A673 (cell line): ENCODE data around the gene SAA1. TPM values are rescaled to one million over a fixed set of nuclear protein-coding genes. Genes with fewer than 3 reads are reported as not detected.
"Not testable (repeated sequence)": the region's sequence is repeated elsewhere in the genome, so short reads cannot be mapped to it uniquely, and the experiment has no call there.

Source experiments
- BruUV-seq: library from RNA; stranded (reverse); fragments of 400-500 nt; replicated peaks from 2 replicates; lab custom pipeline; 2021; lab: Mats Ljungman, UMichigan
- CTCF ChIA-PET: fragments of 300-600 bp; sonication (Branson Sonifier 250); formaldehyde crosslinking; loops from one replicate; lab custom pipeline; 2022; ENCODE audit warnings: antibody characterized with exemption; lab: Charles Lee
- POLR2A ChIA-PET: fragments of 300-600 bp; sonication (Branson Sonifier 250); formaldehyde crosslinking; loops from one replicate; lab custom pipeline; 2022; ENCODE audit warnings: antibody characterized with exemption; ENCODE audit not compliant: low non-redundant PET; lab: Charles Lee
- DNase-seq: peaks from one replicate; pipeline ENCODE4 v3.0.0-alpha.2; 2015; ENCODE audit warnings: low spot score
- H3K27ac ChIP-seq: fragments of 200-600 bp; sonication (generic); 2 replicates; pipeline ENCODE4 v1.5.1; 2016; ENCODE audit warnings: mixed run types, low read depth, mild to moderate bottlenecking, mixed read lengths, antibody characterized with exemption, low read length; ENCODE audit not compliant: poor library complexity, severe bottlenecking
- H3K27me3 ChIP-seq: fragments of 200-600 bp; sonication (generic); replicated peaks from 2 replicates; pipeline ENCODE4 v1.6.1; 2017; ENCODE audit warnings: mixed run types, low read depth, mild to moderate bottlenecking, mixed read lengths, antibody characterized with exemption, low read length; ENCODE audit not compliant: insufficient read depth, poor library complexity
- H3K36me3 ChIP-seq: fragments of 200-600 bp; sonication (generic); 2 replicates; pipeline ENCODE4 v1.6.1; 2016; ENCODE audit warnings: mixed run types, mild to moderate bottlenecking, mixed read lengths, antibody characterized with exemption, low read length; ENCODE audit not compliant: insufficient read depth, poor library complexity, severe bottlenecking
- H3K4me1 ChIP-seq: fragments of 200-600 bp; sonication (generic); 2 replicates; pipeline ENCODE4 v1.6.1; 2017; ENCODE audit warnings: mixed run types, mild to moderate bottlenecking, mixed read lengths, antibody characterized with exemption, low read length; ENCODE audit not compliant: insufficient read depth, poor library complexity, severe bottlenecking
- H3K4me3 ChIP-seq: fragments of 200-600 bp; sonication (generic); 2 replicates; pipeline ENCODE4 v1.5.1; 2016; ENCODE audit warnings: low read depth, mixed run types, mild to moderate bottlenecking, mixed read lengths, low read length; ENCODE audit not compliant: poor library complexity, severe bottlenecking
- H3K9me3 ChIP-seq: fragments of 200-600 bp; sonication (generic); 2 replicates; pipeline ENCODE4 v1.6.1; 2016; ENCODE audit warnings: mixed run types, low read depth, mild to moderate bottlenecking, mixed read lengths, antibody characterized with exemption, low read length; ENCODE audit not compliant: poor library complexity, severe bottlenecking
- CTCF ChIP-seq: fragments of 300-800, 200-600 bp; sonication (generic); conservative IDR thresholded peaks from 2 replicates; pipeline ENCODE4 v1.5.1; 2017; ENCODE audit warnings: low read depth, mild to moderate bottlenecking, antibody characterized with exemption, low read length, moderate library complexity, mixed read lengths
- EZH2 ChIP-seq: fragments of 200-600 bp; sonication (generic); IDR thresholded peaks from 2 replicates; pipeline ENCODE4 v1.6.1; 2017; ENCODE audit warnings: borderline replicate concordance, low read depth, mild to moderate bottlenecking, mixed read lengths, antibody characterized with exemption, low read length; ENCODE audit not compliant: poor library complexity, severe bottlenecking
- intact Hi-C: fragments of 100-400 bp; cut with micrococcal nuclease; formaldehyde crosslinking; loops from one replicate; pipeline ENCODE4 v1.10.0; 2022; ENCODE audit not compliant: unreplicated experiment
- total RNA-seq: library from RNA; stranded (reverse); gene quantifications from 2 replicates; pipeline ENCODE4 v1.2.3, GENCODE V29; 2021

SAA1 gene
- total RNA-seq, 1 experiment from 2014 or later: not detected

GRCh38 chr11:18254781-18255361 lies 11.2 kb upstream of the SAA1 start:
- CTCF ChIA-PET: no interaction called here
- intact Hi-C loops: no loop called here
- no peaks in the 10 kb centered on the region for H3K9me3 ChIP-seq
- no peaks in the 10 kb centered on the region for H3K36me3 ChIP-seq
- no peaks in the 10 kb centered on the region for H3K4me1 ChIP-seq
- no TSS peak for BruUV-seq
- no peak overlapping the region for H3K27ac ChIP-seq
- POLR2A ChIA-PET: no interaction called here
- no peak overlapping the region for H3K4me3 ChIP-seq
- DNase-seq: no peak
- TF ChIP-seq EZH2: no peak
- TF ChIP-seq CTCF: no peak
- no peaks in the 10 kb centered on the region for H3K27me3 ChIP-seq

- H3K4me3 ChIP-seq: no peak overlapping the region
- no peaks in the 10 kb centered on the region for H3K4me1 ChIP-seq
- ChIA-PET CTCF (no interaction called here), POLR2A (no interaction called here)
- intact Hi-C loops: no loop called here
- no peak overlapping the region for H3K27ac ChIP-seq
- no peaks in the 10 kb centered on the region for H3K27me3 ChIP-seq
- TF ChIP-seq CTCF (no peak), EZH2 (no peak)
- H3K36me3 ChIP-seq: no peaks in the 10 kb centered on the region
- H3K9me3 ChIP-seq: no peaks in the 10 kb centered on the region
- no peak for DNase-seq
- no TSS peak for BruUV-seq
Measured at GRCh38 chr11:18259259-18259658, 6.8 kb upstream of the SAA1 start.

- H3K9me3 ChIP-seq: no peaks in the 10 kb centered on the region
- H3K27ac ChIP-seq: no peak overlapping the region
- BruUV-seq: no TSS peak
- H3K4me1 ChIP-seq: no peaks in the 10 kb centered on the region
- no peaks in the 10 kb centered on the region for H3K36me3 ChIP-seq
- no peak overlapping the region for H3K4me3 ChIP-seq
- no peaks in the 10 kb centered on the region for H3K27me3 ChIP-seq
- CTCF ChIA-PET: no interaction called here
- POLR2A ChIA-PET: no interaction called here
- TF ChIP-seq EZH2 (no peak), CTCF (no peak)
- intact Hi-C loops: no loop called here
- no peak for DNase-seq
Measured at GRCh38 chr11:18261721-18262120, 4.3 kb upstream of the SAA1 start.

GRCh38 chr11:18262681-18263350 lies 3.2 kb upstream of the SAA1 start:
- H3K9me3 ChIP-seq, CTCF ChIA-PET, BruUV-seq, H3K36me3 ChIP-seq, POLR2A ChIA-PET, H3K4me1 ChIP-seq, H3K4me3 ChIP-seq, H3K27ac ChIP-seq, DNase-seq, H3K27me3 ChIP-seq, intact Hi-C loops: not testable (repeated sequence)
